Stimulated activated CD8-positive, alpha-beta memory T cell treated with anti-CD3 and anti-CD28 coated beads, Interleukin-12 subunit alpha, Interleukin-12 subunit beta, amount 100 ng/mL, for 4 hours (primary cell): Measurements from ENCODE around the gene RPS16.

Source experiments
- DNase-seq: peaks from one replicate; pipeline ENCODE4 v3.0.0-alpha.2; 2020; ENCODE audit warnings: low read depth

The RPS16 gene

DNA sequence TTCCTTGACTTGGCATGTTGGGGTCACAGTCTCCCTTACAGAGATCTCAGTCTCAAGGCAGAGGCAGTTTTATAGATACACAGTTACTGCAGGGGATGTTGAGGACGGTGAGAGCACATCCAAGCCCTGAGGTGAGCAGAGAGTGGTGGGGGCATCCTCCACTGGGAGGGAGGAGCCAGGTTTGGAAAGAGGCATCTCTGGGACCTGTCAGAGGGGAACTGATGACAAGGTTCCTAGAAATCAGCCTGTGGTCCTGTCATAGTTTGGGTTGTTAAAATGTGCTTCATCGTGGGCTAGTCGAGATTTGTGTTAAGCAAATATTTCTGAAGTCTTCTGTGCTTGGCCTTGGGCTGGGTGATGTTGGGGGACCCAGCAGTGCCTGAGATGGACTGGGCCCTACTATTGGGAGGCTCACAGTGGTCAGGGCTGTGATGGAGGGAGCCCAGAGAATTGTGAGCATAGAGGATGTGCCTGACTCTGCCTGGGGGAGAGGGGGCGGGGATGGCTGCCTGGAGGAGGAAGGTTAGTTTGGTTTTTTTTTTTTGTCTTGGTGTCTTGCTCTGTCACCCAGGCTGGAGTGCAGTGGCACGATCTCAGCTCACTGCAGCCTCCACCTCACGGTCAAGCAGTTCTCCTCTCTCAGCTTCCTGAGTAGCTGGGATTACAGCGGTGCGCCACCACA, 13.5 kb upstream of the RPS16 start:
- DNase-seq: no peak

DNA sequence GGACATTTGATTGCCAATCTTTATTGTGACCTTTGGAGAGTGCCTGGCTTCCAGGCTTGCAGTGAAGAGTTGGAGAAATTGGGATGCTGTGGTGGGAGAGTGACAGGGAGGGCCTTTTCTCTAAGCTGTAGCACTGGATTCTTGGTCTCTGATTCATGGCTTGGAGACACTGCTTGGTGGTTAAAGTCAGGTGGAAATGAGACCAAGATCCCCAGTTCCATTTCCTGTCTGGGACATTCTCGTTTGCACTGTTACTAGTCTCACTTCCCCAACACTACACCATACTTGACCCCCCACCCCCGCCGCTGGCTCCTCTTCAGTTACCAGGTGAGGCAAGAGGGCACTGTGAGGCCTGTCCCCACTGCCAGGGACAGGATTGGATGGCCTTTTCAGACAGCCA, 12.5 kb upstream of the RPS16 start:
- DNase-seq: no peak

DNA sequence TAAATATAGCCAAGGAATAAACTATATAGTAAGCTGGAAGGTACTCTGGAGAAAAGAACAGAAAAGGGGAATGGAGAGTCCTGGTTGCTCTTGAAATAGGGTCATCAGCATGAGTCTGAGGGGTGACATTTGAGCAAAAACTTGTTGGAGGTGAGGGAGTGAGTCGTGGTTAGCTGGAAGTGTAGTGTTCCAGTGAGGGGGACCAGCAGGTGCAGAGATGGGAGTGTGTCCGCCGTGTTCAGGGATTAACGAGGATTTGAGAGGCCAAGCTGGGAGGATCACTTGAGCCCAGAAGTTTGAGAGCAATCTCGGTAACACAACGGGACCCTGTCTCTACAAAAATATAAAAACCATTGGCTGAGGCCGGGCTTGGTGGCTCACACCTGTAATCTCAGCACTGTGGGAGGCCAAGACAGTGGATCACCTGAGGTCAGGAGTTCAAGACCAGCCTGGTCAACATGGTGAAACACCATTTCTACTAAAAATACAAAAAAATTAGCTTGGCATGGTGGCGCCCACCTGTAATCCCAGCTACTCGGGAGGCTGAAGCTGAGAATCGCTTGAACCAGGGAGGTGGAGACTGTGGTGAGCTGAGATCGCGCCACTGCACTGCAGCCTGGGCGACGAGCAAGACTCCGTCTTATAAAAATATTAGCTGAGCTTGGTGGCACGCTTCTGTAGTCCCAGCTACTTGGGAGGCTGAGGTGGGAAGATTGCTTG, 10.8 kb upstream of the RPS16 start:
- DNase-seq: no peak

DNA sequence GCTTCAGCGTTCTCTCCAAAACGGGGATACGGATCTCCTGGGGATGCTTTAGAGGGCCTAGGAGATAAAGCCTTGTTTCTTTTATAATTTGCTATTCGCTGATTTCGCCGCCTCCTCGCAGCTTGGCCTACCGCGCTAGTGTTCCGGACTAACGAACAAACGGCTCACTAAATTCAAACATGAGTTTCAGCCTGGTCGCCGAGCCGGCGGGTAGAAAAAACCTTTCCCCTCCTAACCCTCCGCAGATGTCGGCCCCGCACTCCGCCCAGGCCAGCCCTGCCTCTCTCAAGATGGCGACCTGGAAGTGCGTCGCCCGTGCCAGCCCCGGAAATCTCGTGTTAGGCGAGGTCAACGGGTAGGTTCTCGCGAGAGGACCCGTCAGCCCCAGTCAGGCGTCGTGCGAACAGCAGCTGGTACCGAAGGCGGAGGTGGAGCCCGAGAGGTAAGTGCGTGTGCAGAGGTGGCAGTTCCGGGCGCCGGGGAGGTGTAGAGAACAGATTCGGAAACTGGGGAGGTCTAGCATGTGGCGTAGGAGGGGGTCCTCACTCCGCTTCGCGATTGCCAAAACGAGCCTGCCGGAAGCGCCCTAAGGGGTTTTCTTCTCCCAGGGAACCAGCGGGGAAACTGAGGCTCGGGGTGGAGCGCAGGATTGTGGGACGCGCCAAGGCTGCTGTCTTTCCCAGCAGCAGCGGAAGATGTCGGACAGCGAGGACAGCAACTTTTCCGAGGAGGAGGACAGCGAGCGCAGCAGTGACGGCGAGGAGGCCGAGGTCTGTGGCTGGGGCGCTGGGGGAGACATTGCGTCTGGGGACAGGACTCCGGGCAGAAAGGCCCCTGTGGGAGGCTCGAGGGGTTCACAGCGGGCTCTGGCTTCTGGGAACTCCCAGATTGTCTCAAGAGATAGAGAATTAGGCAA, 9.7 kb upstream of the RPS16 start, which contains the start of gene SUPT5H:
Gene SUPT5H, plus strand, starts transcription at position 387 of the 916 bp plus-strand sequence. Its CDS starts 309 bp downstream, at position 696.
- peak; percentile 92 for DNase-seq

DNA sequence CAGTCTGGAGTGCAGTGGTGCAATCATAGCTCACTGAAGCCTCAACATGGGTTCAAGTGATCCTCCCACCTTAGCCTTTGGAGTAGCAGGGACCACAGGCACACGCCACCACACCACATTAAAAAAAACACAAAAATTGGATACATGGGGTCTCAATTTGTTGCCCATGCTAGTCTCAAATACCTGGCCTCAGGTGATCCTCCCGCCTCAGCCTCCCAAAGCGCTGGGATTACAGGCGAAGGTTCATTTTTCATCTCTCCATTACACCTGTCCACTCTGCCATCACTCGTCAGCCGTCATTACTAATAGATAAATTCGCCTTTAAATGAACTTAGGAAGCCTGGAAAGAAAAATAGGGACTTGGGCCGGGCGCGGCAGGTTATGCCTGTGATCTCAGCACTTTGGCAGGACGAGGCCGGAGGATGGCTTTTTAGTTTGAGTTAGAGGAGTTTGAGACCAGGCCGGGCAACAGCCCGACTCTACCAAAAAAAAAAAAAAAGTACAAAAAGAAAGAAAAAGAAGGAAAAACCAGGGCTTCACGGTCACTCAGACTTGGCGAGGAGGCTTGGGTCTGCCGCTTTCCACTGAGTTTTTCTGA, 8.9 kb upstream of the RPS16 start:
- DNase-seq: no peak

DNA sequence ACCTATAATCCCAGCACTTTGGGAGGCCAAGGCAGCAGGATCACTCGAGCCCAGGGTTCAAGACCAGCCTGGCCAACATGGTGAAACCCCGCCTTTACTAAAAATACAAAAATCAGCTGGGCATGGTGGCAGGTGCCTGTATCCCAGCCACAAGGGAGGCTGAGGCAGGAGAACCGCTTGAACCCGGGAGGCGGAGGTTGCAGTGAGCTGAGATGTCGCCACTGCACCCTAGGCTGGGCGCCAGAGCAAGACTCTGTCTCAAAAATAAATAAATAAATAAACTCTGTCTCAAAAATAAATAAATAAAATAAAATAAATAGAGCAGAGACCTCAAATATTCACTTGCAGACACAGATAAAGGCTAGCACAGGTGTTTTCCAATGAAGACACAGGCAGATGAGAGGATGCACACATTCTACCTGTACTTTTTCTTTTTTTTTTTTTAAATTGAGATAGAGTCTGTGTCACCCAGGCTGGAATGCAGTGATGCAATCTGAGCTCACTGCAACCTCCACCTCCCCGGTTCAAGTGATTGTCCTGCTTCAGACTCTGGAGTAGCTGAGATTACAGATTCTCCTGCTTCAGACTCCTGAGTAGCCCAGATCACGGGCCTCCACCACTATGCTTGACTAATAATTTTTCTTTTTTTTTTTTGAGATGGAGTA, 2.7 kb upstream of the RPS16 start:
- no peak for DNase-seq

DNA sequence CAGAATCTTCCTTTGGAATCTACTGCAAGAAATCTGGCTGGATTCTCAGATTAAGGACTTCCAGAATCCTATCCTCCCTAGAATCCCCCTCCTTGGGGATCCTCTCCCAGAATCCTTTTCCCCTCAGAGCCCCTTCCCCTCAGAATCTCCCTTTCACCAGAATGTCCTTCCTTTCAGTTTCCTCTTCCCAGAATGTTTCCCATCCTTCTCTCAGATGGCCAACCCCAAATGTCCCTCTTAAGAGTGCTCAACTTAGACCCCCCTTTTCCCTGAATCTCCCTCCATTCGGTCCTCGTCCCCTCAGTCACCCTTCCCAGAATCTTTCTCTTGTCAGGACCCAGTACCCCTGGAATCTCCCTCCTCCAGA, 584 bp upstream of the RPS16 start:
- no peak for DNase-seq

DNA sequence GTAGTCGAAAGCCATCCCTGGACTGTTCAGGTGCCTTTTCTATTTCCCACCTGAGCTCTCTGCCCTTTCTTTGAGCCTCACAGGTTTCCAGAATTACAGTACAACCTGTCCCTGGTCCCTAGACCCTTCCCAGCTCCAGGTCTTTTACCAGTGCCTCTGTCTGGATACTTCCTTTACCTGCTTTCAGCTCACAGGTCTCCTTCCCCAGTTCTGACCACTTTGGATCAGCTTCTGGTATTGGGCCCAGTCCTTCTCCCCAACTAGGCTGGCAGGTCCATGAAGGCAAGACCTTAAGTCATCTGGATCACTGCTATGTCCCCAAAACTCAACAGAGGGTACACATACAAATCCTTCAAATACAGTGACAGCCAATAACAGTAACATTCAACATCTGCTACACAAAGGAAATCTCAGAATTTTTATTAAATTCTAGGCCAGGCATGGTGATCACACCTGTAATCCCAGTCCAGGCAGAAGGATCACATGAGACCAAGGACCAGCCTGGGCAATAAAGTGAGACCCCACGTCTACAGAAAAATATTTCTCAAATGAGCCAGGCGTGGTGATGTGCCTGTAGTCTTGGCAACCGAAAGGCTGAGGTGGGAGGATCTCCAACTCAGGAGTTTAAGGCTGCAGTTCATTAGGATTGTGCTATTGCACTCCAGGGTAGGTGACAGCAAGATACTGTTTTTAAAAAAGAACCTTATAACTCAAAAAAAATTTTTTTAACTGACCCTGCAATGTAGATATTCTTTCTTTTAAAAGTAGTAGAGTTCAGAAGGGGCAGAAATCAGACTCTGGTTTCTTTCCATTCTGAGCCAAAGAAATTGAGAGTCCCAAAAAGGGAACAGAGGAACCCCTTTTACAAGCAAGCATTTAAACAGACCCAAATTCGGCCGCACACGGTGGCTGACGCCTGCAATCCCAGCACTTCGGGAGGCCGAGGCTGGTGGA, 1.3 kb downstream of the RPS16 start:
- no peak for DNase-seq

DNA sequence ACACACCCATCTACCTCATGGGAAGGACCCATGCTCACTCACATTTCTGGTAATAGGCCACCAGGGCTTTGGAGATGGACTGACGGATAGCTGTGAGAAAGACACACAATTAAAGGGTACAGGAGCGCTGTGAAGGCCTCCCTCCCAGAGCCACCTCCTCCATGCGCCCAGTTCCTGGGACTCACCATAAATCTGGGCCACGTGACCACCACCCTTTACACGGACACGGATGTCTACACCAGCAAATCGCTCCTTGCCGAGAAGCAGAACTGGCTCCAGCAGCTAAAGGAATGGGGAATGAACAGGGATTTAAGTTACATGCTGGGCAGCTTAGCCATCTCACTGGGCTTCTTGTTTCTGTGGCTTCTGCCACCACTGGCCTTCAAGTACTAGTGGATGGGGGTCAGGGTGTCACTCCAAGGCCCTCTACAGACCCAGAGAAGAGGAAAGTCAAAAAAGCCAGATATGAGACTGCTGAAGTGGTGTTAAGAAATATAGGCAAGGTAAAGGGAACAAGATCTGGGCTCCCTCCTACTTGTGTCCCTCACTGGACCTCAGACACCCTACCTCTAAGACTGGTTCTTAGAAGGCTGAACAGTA, 2.2 kb downstream of the RPS16 start:
- DNase-seq: no peak

DNA sequence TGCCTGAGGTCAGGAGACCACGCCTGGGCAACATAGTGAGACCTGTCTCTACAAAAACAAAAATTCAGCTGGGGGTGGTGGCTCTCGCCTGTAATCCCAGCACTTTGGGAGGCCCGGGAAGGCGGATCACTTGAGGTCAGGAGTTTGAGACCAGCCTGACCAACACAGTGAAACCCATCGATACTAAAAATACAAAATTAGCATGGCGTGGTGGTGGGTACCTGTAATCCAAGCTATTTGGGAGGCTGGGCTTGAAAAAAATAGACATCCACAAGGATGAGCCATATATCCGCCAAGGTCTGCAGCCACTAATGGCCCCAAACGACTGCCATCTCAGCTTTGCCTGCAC, 3.1 kb downstream of the RPS16 start:
- DNase-seq: no peak

DNA sequence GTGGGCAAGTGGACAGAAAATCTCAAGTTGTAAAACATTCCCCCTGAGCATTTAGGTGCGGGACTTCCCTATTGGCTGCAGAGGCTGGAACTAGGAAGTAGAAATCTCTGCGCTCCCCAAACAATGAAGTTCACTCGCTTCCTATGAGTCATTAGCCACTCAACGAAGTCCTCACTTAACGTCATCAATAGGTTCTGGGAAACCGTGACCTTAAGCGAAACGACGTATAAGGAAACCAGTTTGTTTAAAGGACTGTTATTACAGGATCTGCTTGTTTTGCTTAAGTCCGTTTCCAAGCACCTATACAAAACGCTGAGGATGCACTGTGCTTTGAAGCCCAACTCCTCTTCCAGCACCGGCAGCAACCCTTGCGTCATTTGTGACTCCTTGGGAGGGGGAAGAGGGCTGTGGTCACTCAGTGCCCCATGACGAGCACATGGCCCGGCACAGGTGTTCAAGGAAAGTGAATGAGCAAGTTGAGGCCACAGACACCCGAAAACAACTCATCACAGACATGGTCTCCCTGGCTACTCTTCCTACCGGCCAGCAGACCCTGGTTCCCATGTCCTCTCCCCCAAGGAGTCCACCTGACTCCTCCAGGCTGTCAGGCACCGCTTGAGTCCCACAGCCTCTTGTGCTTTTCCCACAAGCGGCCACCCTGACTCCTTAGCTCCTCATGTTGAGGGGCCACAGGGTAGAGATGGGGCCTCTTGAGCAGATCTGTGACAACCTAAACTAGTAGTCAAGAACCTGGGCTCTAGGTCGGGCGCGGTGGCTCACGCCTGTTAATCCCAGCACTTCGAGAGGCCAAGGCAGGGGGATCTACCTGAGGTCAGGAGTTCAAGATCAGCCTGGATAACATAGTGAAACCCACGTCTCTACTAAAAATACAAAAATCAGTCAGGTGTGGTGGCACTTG, 4.8 kb downstream of the RPS16 start:
- DNase-seq: peak; percentile 20

DNA sequence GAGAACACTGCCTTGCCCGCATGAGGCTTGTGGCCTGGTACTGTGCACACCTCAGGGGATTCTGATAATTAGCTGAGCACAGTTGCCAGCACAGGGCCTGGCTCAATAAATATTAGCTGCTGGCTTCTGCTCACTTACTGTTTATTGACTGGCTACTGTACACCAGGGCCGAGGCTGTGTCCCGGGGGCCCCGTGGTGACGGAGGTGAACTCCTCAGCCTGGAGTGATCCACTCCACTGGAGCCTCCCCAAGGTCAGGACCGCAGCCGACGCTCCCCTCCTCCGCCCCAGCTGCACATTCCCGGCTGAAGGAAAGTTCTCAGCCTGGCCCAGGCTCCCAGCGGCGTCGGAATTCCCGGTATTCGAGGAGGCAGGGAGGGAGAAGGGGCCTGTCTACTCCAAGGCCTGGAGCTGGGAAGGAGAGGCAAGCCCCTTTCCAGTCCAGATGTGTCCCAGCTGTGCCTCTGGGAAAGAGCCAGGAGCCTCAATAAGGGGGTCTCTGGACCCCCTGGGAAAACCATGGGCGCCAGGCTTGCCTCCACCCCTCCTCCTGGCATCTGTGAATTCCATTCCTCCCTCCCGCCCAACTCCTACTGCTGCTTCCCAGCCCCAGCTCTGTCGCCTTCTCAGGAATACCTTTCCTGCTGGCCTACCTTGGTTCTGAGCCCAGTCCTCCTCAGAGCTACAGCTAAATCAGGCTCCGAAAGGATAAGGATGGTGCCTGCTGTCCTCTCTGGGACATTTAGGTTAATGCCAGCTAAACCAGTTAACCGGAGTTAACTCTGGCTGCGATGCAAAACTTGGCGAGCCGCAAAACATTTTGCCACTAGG, 7.3 kb downstream of the RPS16 start:
- DNase-seq: no peak

DNA sequence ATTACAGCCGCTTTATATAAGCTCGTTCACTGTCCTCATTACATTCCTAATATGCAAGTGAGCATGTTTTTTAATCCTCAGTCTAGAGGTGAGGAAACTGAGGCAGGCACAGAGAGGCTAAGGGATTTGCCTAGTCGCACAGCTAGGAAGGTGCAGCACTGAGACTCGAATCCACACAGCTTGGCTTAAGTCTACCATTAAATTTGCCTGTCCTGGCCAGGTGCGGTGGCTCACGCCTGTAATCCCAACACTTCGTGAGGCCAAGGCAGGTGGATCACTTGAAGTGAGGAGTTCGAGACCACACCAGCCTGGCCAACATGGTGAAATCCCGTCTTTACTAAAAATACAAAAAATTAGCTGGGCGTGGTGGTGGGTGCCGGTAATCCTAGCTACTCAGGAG, 8.0 kb downstream of the RPS16 start:
- DNase-seq: no peak

DNA sequence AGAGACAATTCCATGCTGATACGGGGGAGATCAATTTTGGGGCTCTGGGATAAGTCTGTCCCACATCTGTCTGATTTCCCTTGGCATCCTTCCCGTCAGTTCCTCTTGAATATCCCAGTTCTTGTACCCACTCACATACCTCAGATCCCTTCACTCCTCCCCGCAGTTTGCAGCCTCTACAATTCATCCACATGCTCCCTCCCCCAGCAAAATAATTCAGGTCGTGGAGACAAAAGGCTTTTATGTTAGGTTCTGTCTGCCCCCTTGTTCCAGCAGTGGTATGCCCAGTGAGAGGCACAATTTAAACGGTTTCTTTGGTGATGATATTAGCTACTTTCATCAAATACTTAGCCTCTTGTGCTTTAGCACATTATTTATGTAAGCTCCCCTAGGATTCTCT, 9.6 kb downstream of the RPS16 start:
- DNase-seq: no peak

DNA sequence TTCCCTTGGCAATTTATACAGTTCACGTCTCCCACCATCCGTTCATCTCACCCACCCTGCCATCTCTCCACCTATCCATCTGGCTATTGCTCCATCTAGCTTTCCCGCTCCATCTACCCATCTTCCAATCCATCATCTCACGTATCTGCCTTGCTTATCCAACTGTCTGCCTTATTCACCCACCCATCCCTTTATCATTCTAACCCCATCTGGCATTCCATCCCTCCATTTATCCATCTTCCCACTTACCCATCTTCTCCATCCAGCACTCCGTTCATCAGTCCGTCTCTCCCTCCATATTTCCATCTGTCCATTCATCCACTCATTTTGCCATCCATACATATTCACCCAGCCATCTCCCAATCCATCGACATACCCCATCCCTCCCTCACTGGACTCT, 10.0 kb downstream of the RPS16 start:
- DNase-seq: no peak

DNA sequence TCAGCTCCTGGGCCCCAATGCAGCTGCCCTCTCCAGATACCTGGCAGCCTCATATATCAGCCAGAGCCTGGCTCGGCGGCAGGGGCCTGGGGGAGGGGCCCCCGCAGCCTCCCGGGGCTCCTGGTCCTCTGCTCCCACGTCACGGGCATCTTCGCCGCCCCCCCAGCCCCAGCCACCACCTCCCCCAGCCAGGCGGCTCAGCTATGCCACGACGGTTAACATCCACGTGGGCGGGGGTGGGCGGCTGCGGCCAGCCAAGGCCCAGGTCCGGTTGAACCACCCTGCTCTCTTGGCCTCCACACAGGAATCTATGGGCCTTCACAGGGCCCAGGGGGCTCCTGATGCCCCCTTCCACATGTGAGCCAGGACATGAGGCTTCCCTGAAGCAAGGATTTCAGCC, 10.8 kb downstream of the RPS16 start:
- DNase-seq: no peak

DNA sequence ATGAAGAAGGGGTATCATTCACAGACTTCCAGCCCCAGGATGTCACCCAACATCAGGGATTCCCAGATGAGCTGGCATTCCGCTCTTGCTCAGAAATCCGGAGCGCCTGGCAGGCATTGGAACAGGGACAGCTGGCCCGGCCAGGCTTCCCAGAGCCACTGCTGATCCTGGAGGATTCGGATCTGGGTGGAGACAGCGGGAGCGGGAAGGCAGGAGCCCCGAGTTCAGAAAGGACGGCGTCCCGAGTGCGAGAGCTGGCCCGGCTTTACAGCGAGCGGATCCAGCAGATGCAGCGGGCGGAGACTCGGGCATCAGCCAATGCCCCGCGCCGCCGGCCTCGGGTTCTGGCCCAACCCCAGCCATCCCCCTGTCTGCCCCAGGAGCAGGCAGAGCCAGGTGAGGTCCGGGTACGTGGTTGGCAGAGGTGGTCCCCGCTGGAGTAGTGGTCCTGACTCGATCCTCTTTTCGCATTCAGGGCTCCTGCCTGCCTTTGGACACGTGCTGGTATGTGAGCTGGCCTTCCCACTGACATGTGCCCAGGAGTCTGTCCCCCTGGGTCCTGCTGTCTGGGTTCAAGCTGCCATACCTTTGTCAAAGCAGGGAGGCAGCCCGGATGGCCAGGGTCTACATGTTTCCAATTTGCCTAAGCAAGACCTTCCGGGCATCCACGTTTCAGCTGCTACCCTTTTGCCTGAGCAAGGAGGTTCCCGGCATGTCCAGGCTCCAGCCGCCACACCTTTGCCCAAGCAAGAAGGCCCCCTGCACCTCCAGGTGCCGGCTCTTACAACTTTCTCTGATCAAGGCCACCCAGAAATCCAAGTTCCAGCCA, 12.3 kb downstream of the RPS16 start:
- no peak for DNase-seq
